Breast epithelium (tissue), 3 donors: Measurements from ENCODE around the gene GTPBP4.

Source experiments
- POLR2A ChIP-seq: fragments of 450-650 bp; IDR thresholded peaks from one replicate; pipeline ENCODE4 v1.6.1; 2016; ENCODE audit warnings: antibody characterized with exemption, mild to moderate bottlenecking, moderate library complexity
- POLR2AphosphoS5 ChIP-seq, 3 donors: sonication (generic); formaldehyde crosslinking; IDR thresholded peaks; one replicate each; pipeline ENCODE4 v1.6.1; 2017; ENCODE audit warnings: antibody characterized with exemption in 3 of 3
- TF ChIP-seq, protein P1 (sequence below), 3 donors: fragments of 450-650 bp; IDR thresholded peaks; one replicate each; pipeline ENCODE4 v1.5.1; 2016 to 2017; ENCODE audit warnings: antibody characterized with exemption in 3 of 3, mild to moderate bottlenecking in 3 of 3, moderate library complexity in 3 of 3

DNA sequence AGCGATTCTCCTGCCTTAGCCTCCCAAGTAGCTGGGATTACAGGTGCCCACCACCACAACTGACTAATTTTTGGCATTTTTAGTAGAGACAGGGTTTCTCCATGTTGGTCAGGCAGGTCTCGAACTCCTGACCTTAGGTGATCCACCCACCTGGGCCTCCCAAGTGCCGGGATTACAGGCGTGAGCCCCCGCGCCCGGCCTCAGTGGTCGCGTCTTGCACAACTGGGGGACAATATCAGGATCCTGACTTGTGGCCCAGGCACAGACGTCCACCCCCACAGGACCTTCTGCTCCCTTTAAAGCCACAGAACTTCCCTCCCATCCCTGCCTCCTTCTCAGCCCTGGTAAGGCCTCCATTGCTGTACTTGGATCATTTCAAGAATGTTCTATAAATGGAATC lies 39.9 kb upstream of the GTPBP4 start:
- TF ChIP-seq, protein P1, sequence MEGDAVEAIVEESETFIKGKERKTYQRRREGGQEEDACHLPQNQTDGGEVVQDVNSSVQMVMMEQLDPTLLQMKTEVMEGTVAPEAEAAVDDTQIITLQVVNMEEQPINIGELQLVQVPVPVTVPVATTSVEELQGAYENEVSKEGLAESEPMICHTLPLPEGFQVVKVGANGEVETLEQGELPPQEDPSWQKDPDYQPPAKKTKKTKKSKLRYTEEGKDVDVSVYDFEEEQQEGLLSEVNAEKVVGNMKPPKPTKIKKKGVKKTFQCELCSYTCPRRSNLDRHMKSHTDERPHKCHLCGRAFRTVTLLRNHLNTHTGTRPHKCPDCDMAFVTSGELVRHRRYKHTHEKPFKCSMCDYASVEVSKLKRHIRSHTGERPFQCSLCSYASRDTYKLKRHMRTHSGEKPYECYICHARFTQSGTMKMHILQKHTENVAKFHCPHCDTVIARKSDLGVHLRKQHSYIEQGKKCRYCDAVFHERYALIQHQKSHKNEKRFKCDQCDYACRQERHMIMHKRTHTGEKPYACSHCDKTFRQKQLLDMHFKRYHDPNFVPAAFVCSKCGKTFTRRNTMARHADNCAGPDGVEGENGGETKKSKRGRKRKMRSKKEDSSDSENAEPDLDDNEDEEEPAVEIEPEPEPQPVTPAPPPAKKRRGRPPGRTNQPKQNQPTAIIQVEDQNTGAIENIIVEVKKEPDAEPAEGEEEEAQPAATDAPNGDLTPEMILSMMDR (IDR thresholded peaks at IDR 0.05) = no peak
- TF ChIP-seq POLR2A = no peak
- no peak for TF ChIP-seq POLR2AphosphoS5 (IDR thresholded peaks at IDR 0.05)
